ENCODE data around the gene ABCA9. TPM values are rescaled to one million over a fixed set of nuclear protein-coding genes. Genes with fewer than 3 reads are reported as not detected.

ABCA9 gene
- total RNA-seq, 1 donor from 2014 or later: 21.5 TPM

Small RNA genes within 50 kb of the gene (microRNA-seq; reads per million reads assigned to microRNA genes)
- gene MIR4524A (ENCODE audit: borderline number of aligned reads) (not detected), gene MIR4524B (ENCODE audit: borderline number of aligned reads) (not detected)

Other genes starting within 250 kb of the ABCA9 start
- 38.6 TPM for gene ABCA8, start 105.5 kb downstream of the ABCA9 start, total RNA-seq
- 21.5 TPM for gene ABCA6, start 81.0 kb upstream of the ABCA9 start, total RNA-seq
- gene ABCA10, start 167.9 kb upstream of the ABCA9 start, total RNA-seq: 6.4 TPM

All from left ventricle myocardium superior (tissue), 1 donor.